Naive thymus-derived CD4-positive, alpha-beta T cell (primary cell): ENCODE measurements around the gene SYTL3. TPM values are rescaled to one million over a fixed set of nuclear protein-coding genes. Genes with fewer than 3 reads are reported as not detected.
"Not testable (repeated sequence)": the region's sequence is repeated elsewhere in the genome, so short reads cannot be mapped to it uniquely, and the experiment has no call there.

Experiments used
- ATAC-seq: fragments of 150-1000 bp; cut with Tn5 transposase; 2 replicates; pipeline ENCODE4 v1.10.0; 2021; ENCODE audit warnings: mild to moderate bottlenecking, moderate library complexity
- CTCF ChIA-PET: fragments of 350-600 bp; sonication (Branson Sonifier 250); formaldehyde crosslinking; loops from one replicate; lab custom pipeline; 2021; ENCODE audit warnings: antibody characterized with exemption; lab: Charles Lee
- POLR2A ChIA-PET: fragments of 350-600 bp; sonication (Branson Sonifier 250); formaldehyde crosslinking; loops from one replicate; lab custom pipeline; 2021; ENCODE audit warnings: antibody characterized with exemption, inconsistent platforms; lab: Charles Lee
- DNase-seq, 9 donors: peaks; one replicate each; pipeline versions ENCODE4 v3.0.0 to v3.0.0-alpha.2; 2020 to 2022; ENCODE audit warnings: mixed read lengths in 1 of 9
- H3K27ac ChIP-seq: one replicate; pipeline ENCODE4 v1.7.0; 2013; ENCODE audit warnings: mild to moderate bottlenecking, low read depth, low read length, moderate library complexity
- H3K27me3 ChIP-seq, 2 donors: one replicate each; pipeline ENCODE4 v1.7.0; 2013; ENCODE audit warnings: low read length in 2 of 2, mild to moderate bottlenecking in 2 of 2, moderate library complexity in 2 of 2; ENCODE audit not compliant: control insufficient read depth in 2 of 2, insufficient read depth in 2 of 2
- H3K36me3 ChIP-seq, 3 experiments: 1 replicate in 2 of 3; 2 replicates in 1 of 3; pipeline ENCODE4 v1.7.0; 2013; ENCODE audit warnings: low read length in 3 of 3, mild to moderate bottlenecking in 3 of 3, moderate library complexity in 1 of 3; ENCODE audit not compliant: insufficient read depth in 3 of 3, control insufficient read depth in 2 of 3
- H3K4me1 ChIP-seq, 2 donors: one replicate each; pipeline ENCODE4 v1.7.0; 2013; ENCODE audit warnings: low read length in 2 of 2, mild to moderate bottlenecking in 2 of 2, moderate library complexity in 1 of 2; ENCODE audit not compliant: control insufficient read depth in 2 of 2, insufficient read depth in 2 of 2
- H3K4me3 ChIP-seq: 2 replicates; pipeline ENCODE4 v1.7.0; 2013; ENCODE audit warnings: mild to moderate bottlenecking, low read length
- H3K9me3 ChIP-seq, 3 experiments: 1 replicate in 2 of 3; 2 replicates in 1 of 3; pipeline ENCODE4 v1.7.0; 2013; ENCODE audit warnings: low read length in 3 of 3; ENCODE audit not compliant: control insufficient read depth in 2 of 3
- H3K27ac Mint-ChIP-seq, 9 donors: one replicate each; pipeline ENCODE4 v1.8.0; 2020 to 2022; ENCODE audit warnings: mixed read lengths in 9 of 9, mild to moderate bottlenecking in 8 of 9, moderate library complexity in 5 of 9, inconsistent platforms in 2 of 9
- H3K27me3 Mint-ChIP-seq, 5 donors: one replicate each; pipeline ENCODE4 v1.8.0; 2021 to 2022; ENCODE audit warnings: mixed read lengths in 5 of 5, mild to moderate bottlenecking in 1 of 5
- H3K36me3 Mint-ChIP-seq, 5 donors: one replicate each; pipeline ENCODE4 v1.8.0; 2020 to 2022; ENCODE audit warnings: mixed read lengths in 5 of 5, mild to moderate bottlenecking in 3 of 5, inconsistent platforms in 1 of 5
- H3K4me1 Mint-ChIP-seq, 7 donors: one replicate each; pipeline ENCODE4 v1.8.0; 2020 to 2022; ENCODE audit warnings: mixed read lengths in 7 of 7, mild to moderate bottlenecking in 3 of 7, inconsistent platforms in 1 of 7
- H3K4me3 Mint-ChIP-seq, 10 donors: one replicate each; pipeline ENCODE4 v1.8.0; 2020 to 2022; ENCODE audit warnings: mild to moderate bottlenecking in 10 of 10, mixed read lengths in 10 of 10, moderate library complexity in 6 of 10, inconsistent platforms in 2 of 10
- H3K9me3 Mint-ChIP-seq, 11 donors: one replicate each; pipeline ENCODE4 v1.8.0; 2020 to 2022; ENCODE audit warnings: mixed read lengths in 11 of 11, mild to moderate bottlenecking in 4 of 11, inconsistent platforms in 1 of 11, moderate library complexity in 1 of 11
- intact Hi-C, 2 donors: fragments of 100-400 bp; cut with micrococcal nuclease; formaldehyde crosslinking; loops; one replicate each; pipeline ENCODE4 v1.15.1; 2023
- polyA plus RNA-seq, 2 donors: library from polyadenylated mRNA; unstranded; fragments of 300-500 nt; fragmentation: Illumina TruSeq; gene quantifications; one replicate each; pipeline ENCODE4 v1.2.3, GENCODE V29; 2021
- total RNA-seq, 6 experiments: library from RNA in 5 of 6; stranded (reverse) in 5 of 6; gene quantifications; 1 replicate in 5 of 6; 2 replicates in 1 of 6; pipeline ENCODE4 v1.2.3 and lab custom pipeline; 2021 to 2026

The SYTL3 gene
- total and polyA plus RNA-seq, 7 experiments from 2014 or later: 13.4 to 67.0 (median 29.5) TPM

DNA sequence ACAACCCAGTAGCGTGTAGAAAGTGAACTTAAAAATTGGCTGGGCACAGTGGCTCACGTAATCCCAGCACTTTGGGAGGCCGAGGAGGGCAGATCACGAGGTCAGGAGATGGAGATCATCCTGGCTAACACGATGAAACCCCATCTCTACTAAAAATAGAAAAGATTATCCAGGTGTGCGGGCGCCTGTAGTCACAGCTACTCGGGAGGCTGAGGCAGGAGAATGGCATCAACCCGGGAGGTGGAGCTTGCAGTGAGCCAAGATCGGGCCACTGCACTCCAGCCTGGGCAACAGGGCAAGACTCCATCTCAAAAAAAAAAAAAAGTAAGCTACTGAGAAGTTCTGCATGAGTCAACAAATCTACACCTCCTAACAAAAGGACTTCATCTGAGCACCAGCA lies 142.7 kb downstream of the SYTL3 start:
- ATAC-seq, H3K27me3 Mint-ChIP-seq, H3K27ac ChIP-seq, H3K9me3 Mint-ChIP-seq, H3K9me3 ChIP-seq, H3K27me3 ChIP-seq, DNase-seq, H3K4me3 ChIP-seq: not testable (repeated sequence)
- ChIA-PET CTCF (interaction anchor here (0.9 to 4.8 kb wide), 6 partner anchors 19 to 180 kb away, joined by 4 to 37 read pairs (median 4); no protein-coding TSS in a partner anchor), POLR2A (interaction anchor here (0.7 to 2.1 kb wide), 4 partner anchors 22 to 77 kb away, joined by 3 to 6 read pairs (median 4); no protein-coding TSS in a partner anchor)
- H3K36me3 Mint-ChIP-seq: peaks cover under 1 to 19% (median 12%) of the 10 kb centered on the region in 5 donors
- H3K4me1 Mint-ChIP-seq: peaks cover 44 to 81% (median 77%) of the 10 kb centered on the region in 7 donors
- intact Hi-C loops: loop anchor here in 1 of 2 donors (10.0 kb wide), 1 partner anchor 342 kb away; no protein-coding TSS in a partner anchor
- peak overlapping the region in 2 of 10 donors; percentile 13 to 25 for H3K4me3 Mint-ChIP-seq
- H3K36me3 ChIP-seq: peaks cover 0 to 10% (median 5%) of the 10 kb centered on the region in 3 experiments
- H3K4me1 ChIP-seq: peaks cover 19 to 73% of the 10 kb centered on the region in 2 donors
- peak overlapping the region in 8 of 9 donors; percentile 21 to 99 (median 75) for H3K27ac Mint-ChIP-seq

DNA sequence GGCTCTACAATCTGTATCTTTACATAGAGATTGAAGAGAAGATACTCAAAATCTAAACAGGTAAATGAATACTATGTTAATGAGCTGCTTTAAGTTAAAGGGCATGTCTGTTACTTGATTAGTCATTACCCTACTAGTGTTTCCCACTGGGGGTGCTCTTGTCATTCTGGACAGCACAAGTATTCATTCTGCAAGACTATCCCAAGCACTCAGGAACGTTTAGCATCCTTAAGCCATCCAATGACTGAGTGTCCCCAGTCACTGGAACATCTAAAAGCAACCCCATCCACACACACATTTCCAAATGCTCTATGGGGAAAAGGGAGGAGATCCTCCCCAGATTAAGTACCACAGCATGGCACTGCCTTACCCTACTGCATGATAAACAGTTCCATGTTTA lies 143.6 kb downstream of the SYTL3 start:
- Mint-ChIP-seq H3K36me3 (peaks cover 0 to 15% (median 13%) of the 10 kb centered on the region in 5 donors), H3K27ac (peak overlapping the region in 5 of 9 donors; percentile 25 to 82 (median 79)), H3K4me3 (peak overlapping the region in 1 of 10 donors; percentile 29), H3K9me3 (no peaks in the 10 kb centered on the region), H3K4me1 (peaks cover 47 to 87% (median 80%) of the 10 kb centered on the region in 7 donors), H3K27me3 (no peaks in the 10 kb centered on the region)
- DNase-seq (peak in 3 of 9 donors; percentile 29 to 39 (median 36)), ATAC-seq (peak; percentile 56)
- intact Hi-C loops: loop anchor here (1.0 to 10.0 kb wide), 5 partner anchors 76 to 341 kb away; no protein-coding TSS in a partner anchor
- H3K9me3 ChIP-seq: no peaks in the 10 kb centered on the region
- H3K36me3 ChIP-seq: peaks cover 0 to under 1% (median 0%) of the 10 kb centered on the region in 3 experiments
- no peaks in the 10 kb centered on the region for H3K27me3 ChIP-seq
- ChIA-PET POLR2A (interaction anchor here (1.0 to 1.4 kb wide), 4 partner anchors 8 to 76 kb away, joined by 4 to 5 read pairs (median 4); no protein-coding TSS in a partner anchor), CTCF (interaction anchor here (0.6 to 4.8 kb wide), 8 partner anchors 18 to 347 kb away, joined by 3 to 37 read pairs (median 4); no protein-coding TSS in a partner anchor)
- H3K4me3 ChIP-seq: no peak overlapping the region
- H3K4me1 ChIP-seq: peaks cover 19 to 77% of the 10 kb centered on the region in 2 donors
- no peak overlapping the region for H3K27ac ChIP-seq

DNA sequence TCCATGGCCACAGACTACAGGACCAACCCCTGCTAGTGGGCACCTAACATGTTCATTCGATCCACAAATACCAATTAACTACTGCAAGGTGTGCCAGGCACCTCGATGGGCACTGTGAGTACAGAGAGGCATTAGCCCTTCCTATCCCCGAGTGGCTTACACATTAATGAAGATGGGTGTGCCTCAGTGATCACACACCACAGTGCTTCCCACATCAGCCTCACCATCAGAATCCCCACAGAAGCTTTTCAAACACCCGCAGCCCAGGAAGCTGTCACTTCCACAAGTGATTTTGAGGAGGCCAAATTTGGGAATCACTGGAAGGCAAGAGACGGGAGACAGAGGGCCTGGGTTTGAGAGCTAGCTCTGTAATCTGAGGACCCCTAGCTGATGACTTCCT lies 145.7 kb downstream of the SYTL3 start:
- no peaks in the 10 kb centered on the region for H3K36me3 ChIP-seq
- ATAC-seq (no peak), DNase-seq (no peak)
- Mint-ChIP-seq H3K4me1 (peaks cover 50 to 85% (median 78%) of the 10 kb centered on the region in 7 donors), H3K27ac (peak overlapping the region in 6 of 9 donors; percentile 12 to 75 (median 48)), H3K27me3 (no peaks in the 10 kb centered on the region), H3K9me3 (no peaks in the 10 kb centered on the region), H3K36me3 (peaks cover 0 to 11% (median 8%) of the 10 kb centered on the region in 5 donors), H3K4me3 (peak overlapping the region in 3 of 10 donors; percentile 8 to 43 (median 13))
- H3K27ac ChIP-seq: no peak overlapping the region
- no peaks in the 10 kb centered on the region for H3K9me3 ChIP-seq
- H3K27me3 ChIP-seq: no peaks in the 10 kb centered on the region
- peaks cover 15 to 78% of the 10 kb centered on the region in 2 donors for H3K4me1 ChIP-seq
- ChIA-PET CTCF (interaction anchor here (0.6 to 4.8 kb wide), 3 partner anchors 83 to 177 kb away, joined by 3 to 37 read pairs (median 3); no protein-coding TSS in a partner anchor), POLR2A (interaction anchor here (0.8 to 1.3 kb wide), 3 partner anchors 8 to 76 kb away, joined by 3 to 4 read pairs (median 3); no protein-coding TSS in a partner anchor)
- intact Hi-C loops: loop anchor here in 1 of 2 donors (10.0 kb wide), 1 partner anchor 339 kb away; no protein-coding TSS in a partner anchor
- no peak overlapping the region for H3K4me3 ChIP-seq

DNA sequence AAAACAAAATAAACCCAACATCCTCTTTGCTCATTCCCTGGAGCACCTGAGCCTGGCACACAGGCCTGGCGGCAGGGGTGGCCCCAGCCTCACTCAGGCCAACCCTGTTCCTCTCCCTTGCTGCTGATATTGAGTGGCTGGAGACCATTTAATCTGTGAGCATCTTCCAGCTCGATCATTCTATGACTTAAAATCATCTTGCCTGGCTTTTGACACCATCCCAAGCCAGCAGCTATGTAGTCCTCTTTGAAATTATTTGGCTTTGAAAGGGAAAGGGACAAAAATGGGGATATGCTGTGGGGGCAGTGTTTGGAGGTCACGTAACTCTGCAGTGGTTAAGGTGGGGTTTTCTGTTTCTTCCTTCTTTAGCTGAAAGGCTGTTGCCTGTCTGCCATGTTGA lies 146.5 kb downstream of the SYTL3 start:
- peak overlapping the region in 4 of 10 donors; percentile 4 to 53 (median 26) for H3K4me3 Mint-ChIP-seq
- Histone ChIP-seq H3K9me3 (no peaks in the 10 kb centered on the region), H3K27me3 (no peaks in the 10 kb centered on the region), H3K4me1 (peaks cover 21 to 78% of the 10 kb centered on the region in 2 donors), H3K4me3 (no peak overlapping the region), H3K27ac (no peak overlapping the region), H3K36me3 (peaks cover 0 to 3% (median 0%) of the 10 kb centered on the region in 3 experiments)
- DNase-seq (no peak), ATAC-seq (no peak)
- H3K27me3 Mint-ChIP-seq: no peaks in the 10 kb centered on the region
- POLR2A ChIA-PET: interaction anchor here (0.8 to 1.3 kb wide), 2 partner anchors 16 to 21 kb away, joined by 3 read pairs; no protein-coding TSS in a partner anchor
- intact Hi-C loops: loop anchor here in 1 of 2 donors (10.0 kb wide), 1 partner anchor 338 kb away; no protein-coding TSS in a partner anchor
- H3K27ac Mint-ChIP-seq: peak overlapping the region; percentile 12 to 83 (median 58)
- H3K36me3 Mint-ChIP-seq: peaks cover 0 to 11% (median 8%) of the 10 kb centered on the region in 5 donors
- no peaks in the 10 kb centered on the region for H3K9me3 Mint-ChIP-seq
- CTCF ChIA-PET: no interaction called here
- H3K4me1 Mint-ChIP-seq: peaks cover 45 to 84% (median 75%) of the 10 kb centered on the region in 7 donors

DNA sequence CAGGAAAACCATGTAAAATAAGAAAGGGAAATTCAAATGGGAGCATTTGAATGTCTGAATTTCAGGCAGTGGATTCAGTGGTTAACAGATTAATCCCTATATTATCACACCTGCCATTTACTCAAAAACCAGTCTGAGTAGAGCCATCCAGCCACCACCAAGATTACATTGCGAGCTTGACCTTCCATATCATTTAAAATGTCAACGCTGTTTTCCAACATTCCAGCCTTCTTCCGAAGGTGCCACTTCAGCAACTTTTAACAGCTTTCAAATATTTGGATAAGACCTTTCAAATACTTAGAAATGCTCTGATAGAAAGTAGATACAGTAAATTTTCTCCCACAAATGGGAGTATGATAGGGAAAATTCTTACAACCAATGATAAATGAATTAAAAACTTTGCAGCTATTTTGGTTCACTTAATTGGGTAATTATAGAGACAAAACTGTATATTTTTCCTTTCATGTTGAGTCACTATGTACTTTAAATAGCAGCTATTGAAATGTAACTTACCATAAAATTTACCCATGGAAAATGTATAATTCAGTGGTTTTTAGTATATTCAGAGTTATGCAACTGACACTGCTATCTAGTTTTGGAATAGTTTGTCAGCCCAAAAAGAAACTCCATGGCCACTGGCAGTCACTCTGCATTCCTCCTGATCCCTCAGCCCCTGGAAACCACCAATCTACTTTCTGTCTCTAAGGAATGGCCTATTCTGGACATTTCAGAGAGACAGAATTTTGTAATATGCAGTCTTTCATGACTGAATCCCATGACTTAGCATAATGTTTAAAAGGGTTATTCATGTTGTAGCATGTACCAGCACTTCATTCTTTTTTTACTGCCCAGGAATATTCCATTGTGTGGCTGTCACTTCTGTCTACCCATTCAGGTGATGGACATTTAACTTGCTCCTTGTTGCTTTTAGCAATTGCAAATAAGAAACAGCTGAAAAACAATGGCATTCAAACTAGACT lies 147.8 kb downstream of the SYTL3 start:
- ChIA-PET POLR2A (interaction anchor here (1.0 to 2.3 kb wide), 4 partner anchors 8 to 113 kb away, joined by 3 to 11 read pairs (median 4); no protein-coding TSS in a partner anchor), CTCF (no interaction called here)
- H3K27me3 ChIP-seq: no peaks in the 10 kb centered on the region
- H3K9me3 Mint-ChIP-seq: no peaks in the 10 kb centered on the region
- no peaks in the 10 kb centered on the region for H3K27me3 Mint-ChIP-seq
- H3K36me3 ChIP-seq: peaks cover 0 to 3% (median 0%) of the 10 kb centered on the region in 3 experiments
- intact Hi-C loops: loop anchor here in 1 of 2 donors (10.0 kb wide), 1 partner anchor 337 kb away; no protein-coding TSS in a partner anchor
- H3K4me1 Mint-ChIP-seq: peaks cover 41 to 92% (median 84%) of the 10 kb centered on the region in 7 donors
- ATAC-seq (no peak), DNase-seq (no peak)
- H3K36me3 Mint-ChIP-seq: peaks cover 0 to 11% (median 8%) of the 10 kb centered on the region in 5 donors
- H3K27ac ChIP-seq: no peak overlapping the region
- H3K4me3 ChIP-seq: no peak overlapping the region
- peaks cover 34 to 89% of the 10 kb centered on the region in 2 donors for H3K4me1 ChIP-seq
- H3K9me3 ChIP-seq: no peaks in the 10 kb centered on the region
- peak overlapping the region in 6 of 9 donors; percentile 3 to 61 (median 36) for H3K27ac Mint-ChIP-seq
- peak overlapping the region in 4 of 10 donors; percentile 8 to 16 (median 12) for H3K4me3 Mint-ChIP-seq
